Liver (tissue), 9 donors: Measurements from ENCODE around the gene MAP3K8. TPM values are rescaled to one million over a fixed set of nuclear protein-coding genes. Genes with fewer than 3 reads are reported as not detected.

ENCODE experiments used
- DNase-seq: peaks from one replicate; pipeline ENCODE4 v3.0.0-alpha.2; 2017; ENCODE audit warnings: low spot score
- H3K27ac ChIP-seq, 2 donors: one replicate each; pipeline ENCODE4 v1.7.0; 2013; ENCODE audit warnings: inconsistent platforms in 2 of 2, low read length in 2 of 2, control low read depth in 1 of 2, low read depth in 1 of 2, mild to moderate bottlenecking in 1 of 2
- H3K27me3 ChIP-seq, 4 donors: one replicate each; pipeline versions ENCODE4 v1.6.1 to v1.7.0; 2013; ENCODE audit warnings: low read length in 3 of 4, inconsistent platforms in 1 of 4, mild to moderate bottlenecking in 1 of 4, moderate library complexity in 1 of 4; ENCODE audit not compliant: control insufficient read depth in 4 of 4, insufficient read depth in 4 of 4
- H3K36me3 ChIP-seq, 4 donors: one replicate each; pipeline versions ENCODE4 v1.6.1 to v1.7.0; 2013; ENCODE audit warnings: low read length in 3 of 4, mild to moderate bottlenecking in 3 of 4, low read depth in 1 of 4, moderate library complexity in 1 of 4; ENCODE audit not compliant: control insufficient read depth in 4 of 4, insufficient read depth in 3 of 4
- H3K4me1 ChIP-seq, 4 donors: one replicate each; pipeline versions ENCODE4 v1.6.1 to v1.7.0; 2013; ENCODE audit warnings: low read length in 3 of 4, mild to moderate bottlenecking in 3 of 4, moderate library complexity in 1 of 4; ENCODE audit not compliant: control insufficient read depth in 4 of 4, insufficient read depth in 4 of 4
- H3K4me3 ChIP-seq, 3 donors: one replicate each; pipeline versions ENCODE4 v1.6.1 to v1.7.0; 2013; ENCODE audit warnings: low read length in 3 of 3, control low read depth in 1 of 3, low read depth in 1 of 3, mild to moderate bottlenecking in 1 of 3
- H3K9ac ChIP-seq, 2 donors: one replicate each; pipeline ENCODE4 v1.7.0; 2013; ENCODE audit warnings: low read length in 2 of 2, mild to moderate bottlenecking in 2 of 2, moderate library complexity in 2 of 2, control low read depth in 1 of 2, low read depth in 1 of 2
- H3K9me3 ChIP-seq, 4 donors: one replicate each; pipeline versions ENCODE4 v1.6.1 to v1.7.0; 2013; ENCODE audit warnings: low read length in 3 of 4; ENCODE audit not compliant: control insufficient read depth in 4 of 4
- CTCF ChIP-seq: fragments of 150-350 bp; IDR thresholded peaks from 2 replicates; pipeline ENCODE4 v1.5.1; 2017; ENCODE audit warnings: improper control_type of control experiment, low read depth, low read length; ENCODE audit not compliant: missing input control
- FOXA1 ChIP-seq: IDR thresholded peaks from 2 replicates; pipeline ENCODE4 v1.6.1; 2016; ENCODE audit warnings: antibody characterized with exemption
- HNF4A ChIP-seq, 2 donors: conservative IDR thresholded peaks; 2 replicates each; pipeline ENCODE4 v1.6.1; 2016; ENCODE audit warnings: antibody characterized with exemption in 2 of 2, mild to moderate bottlenecking in 2 of 2
- JUND ChIP-seq, 2 donors: IDR thresholded peaks; 2 replicates each; pipeline ENCODE4 v1.6.1; 2016; ENCODE audit warnings: antibody characterized with exemption in 2 of 2
- NR2F2 ChIP-seq: IDR thresholded peaks from 2 replicates; pipeline ENCODE4 v1.6.1; 2016; ENCODE audit warnings: antibody characterized with exemption
- SP1 ChIP-seq: IDR thresholded peaks from 2 replicates; pipeline ENCODE4 v1.6.1; 2018; ENCODE audit warnings: antibody characterized with exemption, mild to moderate bottlenecking
- TAF1 ChIP-seq: conservative IDR thresholded peaks from 2 replicates; pipeline ENCODE4 v1.6.1; 2016; ENCODE audit warnings: antibody characterized with exemption, mild to moderate bottlenecking
- YY1 ChIP-seq: IDR thresholded peaks from 2 replicates; pipeline ENCODE4 v1.6.1; 2016; ENCODE audit warnings: antibody characterized with exemption, mild to moderate bottlenecking
- ZBTB33 ChIP-seq: IDR thresholded peaks from 2 replicates; pipeline ENCODE4 v1.6.1; 2016; ENCODE audit warnings: antibody characterized with exemption
- WGBS: extraction: QIAGEN DNeasy Blood & Tissue Kit; methylation state at CpG from one replicate; pipeline ENCODE4 v1.1.7; 2013; 5-methylcytosine and 5-hydroxymethylcytosine counted together
- polyA plus RNA-seq, 2 donors: library from polyadenylated mRNA; stranded (reverse) in 1 of 2; unstranded in 1 of 2; fragments of 200-250 nt in 1 of 2; fragments of >200 nt in 1 of 2; fragmentation: Nextera tagmentation in 1 of 2; extraction: Ambion mirVana in 1 of 2; gene quantifications; one replicate each; pipeline versions ENCODE4 v1.2.1 to v1.2.3, GENCODE V29; 2013 to 2015
- total RNA-seq, 2 donors: library from RNA; depleted of rRNA; stranded (reverse); fragments of >200 nt; gene quantifications; one replicate each; pipeline ENCODE4 v1.2.3, GENCODE V29; 2014
- TF ChIP-seq, protein P1 (sequence below): IDR thresholded peaks from 2 replicates; pipeline ENCODE4 v1.6.1; 2016; ENCODE audit warnings: antibody characterized with exemption
- TF ChIP-seq, protein P2 (sequence below): IDR thresholded peaks from 2 replicates; pipeline ENCODE4 v1.6.1; 2016; ENCODE audit warnings: antibody characterized with exemption
- donor health status: healthy.
- donor health status: healthy.
- donor health status: healthy.
- donor health status: healthy.
- donor health status: healthy.

The MAP3K8 gene
- total and polyA plus RNA-seq, 4 donors, result 2.1 to 11.4 (median 6.1) TPM

GRCh38 chr10:30417301-30417700 lies 16.7 kb upstream of the MAP3K8 start:
- H3K4me1 ChIP-seq, result peaks cover 0 to 7% (median 0%) of the 10 kb centered on the region in 4 donors
- 81% methylated on average over 3 of the region's 3 CpGs for WGBS
- H3K9ac ChIP-seq, result no peak overlapping the region

GRCh38 chr10:30420266-30420665 lies 13.7 kb upstream of the MAP3K8 start:
- Histone ChIP-seq H3K27ac (no peak overlapping the region), H3K4me1 (peaks cover 0 to 4% (median 0%) of the 10 kb centered on the region in 4 donors), H3K36me3 (no peaks in the 10 kb centered on the region), H3K9me3 (no peaks in the 10 kb centered on the region), H3K4me3 (no peak overlapping the region), H3K27me3 (no peaks in the 10 kb centered on the region), H3K9ac (no peak overlapping the region)
- DNase-seq, result no peak
- whole genome bisulfite sequencing, result 98% methylated on average over 2 of the region's 2 CpGs
- TF ChIP-seq, protein P1, sequence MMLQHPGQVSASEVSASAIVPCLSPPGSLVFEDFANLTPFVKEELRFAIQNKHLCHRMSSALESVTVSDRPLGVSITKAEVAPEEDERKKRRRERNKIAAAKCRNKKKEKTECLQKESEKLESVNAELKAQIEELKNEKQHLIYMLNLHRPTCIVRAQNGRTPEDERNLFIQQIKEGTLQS, result no peak

More at GRCh38 chr10:30417301-30417700, 16.7 kb upstream of the MAP3K8 start:
- no peak for DNase-seq
- H3K9me3 ChIP-seq, result no peaks in the 10 kb centered on the region
- no peak for TF ChIP-seq JUND (IDR thresholded peaks at IDR 0.05)
- no peaks in the 10 kb centered on the region for H3K36me3 ChIP-seq
- H3K27ac ChIP-seq, result no peak overlapping the region
- H3K27me3 ChIP-seq, result no peaks in the 10 kb centered on the region
- H3K4me3 ChIP-seq, result no peak overlapping the region

DNA sequence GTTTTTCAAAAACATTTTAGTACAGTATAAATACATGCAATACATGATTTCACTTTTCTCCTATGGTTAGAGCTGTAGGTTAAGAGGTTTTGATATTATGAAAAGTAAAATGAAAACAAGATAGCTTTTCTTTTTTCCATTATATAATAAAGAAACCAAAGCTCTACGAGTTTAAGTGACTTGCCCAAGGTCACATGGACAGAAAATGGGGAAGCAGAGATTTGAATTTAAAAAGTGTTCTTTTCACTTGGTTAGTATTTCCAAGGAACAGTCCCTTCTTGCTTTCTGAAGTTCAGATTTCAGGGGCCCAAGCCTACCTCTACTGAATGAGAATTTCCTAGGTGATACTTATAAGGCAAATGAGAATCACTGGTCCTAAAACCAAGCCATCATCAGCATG lies 13.2 kb upstream of the MAP3K8 start:
- H3K4me3 ChIP-seq, result no peak overlapping the region
- WGBS, result 80% methylated on average over 1 of the region's 1 CpG
- DNase-seq, result no peak
- H3K4me1 ChIP-seq, result peaks cover 0 to 4% (median 0%) of the 10 kb centered on the region in 4 donors
- H3K27ac ChIP-seq, result no peak overlapping the region
- TF ChIP-seq CTCF (no peak), SP1 (no peak), JUND (IDR thresholded peaks at IDR 0.05) (no peak), NR2F2 (no peak), YY1 (no peak), FOXA1 (no peak), TAF1 (no peak), HNF4A (conservative IDR thresholded peaks at IDR 0.05) (no peak), ZBTB33 (no peak)
- TF ChIP-seq, protein P2, sequence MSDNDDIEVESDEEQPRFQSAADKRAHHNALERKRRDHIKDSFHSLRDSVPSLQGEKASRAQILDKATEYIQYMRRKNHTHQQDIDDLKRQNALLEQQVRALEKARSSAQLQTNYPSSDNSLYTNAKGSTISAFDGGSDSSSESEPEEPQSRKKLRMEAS, result no peak
- TF ChIP-seq, protein P1, result no peak
- no peaks in the 10 kb centered on the region for H3K36me3 ChIP-seq
- H3K27me3 ChIP-seq, result no peaks in the 10 kb centered on the region
- H3K9ac ChIP-seq, result no peak overlapping the region
- H3K9me3 ChIP-seq, result no peaks in the 10 kb centered on the region
